Myocyte (in vitro differentiated cells): Measurements from ENCODE around the gene CNOT11. TPM values are rescaled to one million over a fixed set of nuclear protein-coding genes. Genes with fewer than 3 reads are reported as not detected.
"Not testable (repeated sequence)": the region's sequence is repeated elsewhere in the genome, so short reads cannot be mapped to it uniquely, and the experiment has no call there.

Source experiments
- DNase-seq: peaks from one replicate; pipeline ENCODE4 v3.0.0-alpha.2; 2012; ENCODE audit warnings: low read depth
- total RNA-seq: library from RNA; depleted of rRNA; stranded (reverse); fragments of >200 nt; gene quantifications from 2 replicates; pipeline ENCODE4 v1.2.3, GENCODE V29; 2014

Gene CNOT11
- total RNA-seq, 1 donor from 2014 or later, result 51.2 TPM

- not testable (repeated sequence) for DNase-seq
Observed at GRCh38 chr2:101244899-101245298, 7.8 kb upstream of the CNOT11 start.

- DNase-seq, result not testable (repeated sequence)
Observed at GRCh38 chr2:101245468-101245867, 7.2 kb upstream of the CNOT11 start.

GRCh38 chr2:101248756-101249155, 3.9 kb upstream of the CNOT11 start:
- DNase-seq, result not testable (repeated sequence)

GRCh38 chr2:101249826-101250225, 2.9 kb upstream of the CNOT11 start:
- no peak for DNase-seq

- not testable (repeated sequence) for DNase-seq
Observed at GRCh38 chr2:101251246-101251781, 1.4 kb upstream of the CNOT11 start.

GRCh38 chr2:101251844-101252407, 760 bp upstream of the CNOT11 start:
- DNase-seq, result no peak

GRCh38 chr2:101253013-101253702, 472 bp downstream of the CNOT11 start:
- no peak for DNase-seq

GRCh38 chr2:101253703-101254450, 1.2 kb downstream of the CNOT11 start:
- no peak for DNase-seq

- no peak for DNase-seq
Observed at GRCh38 chr2:101255501-101255900, 2.8 kb downstream of the CNOT11 start.

- no peak for DNase-seq
Observed at GRCh38 chr2:101256316-101256715, 3.6 kb downstream of the CNOT11 start.

GRCh38 chr2:101258804-101259203, 6.1 kb downstream of the CNOT11 start:
- no peak for DNase-seq

- DNase-seq, result no peak
Observed at GRCh38 chr2:101262142-101262541, 9.5 kb downstream of the CNOT11 start.

GRCh38 chr2:101263377-101263800, 10.7 kb downstream of the CNOT11 start:
- no peak for DNase-seq

GRCh38 chr2:101264360-101264939, 11.8 kb downstream of the CNOT11 start:
- DNase-seq, result no peak

- DNase-seq, result peak; percentile 57
Observed at GRCh38 chr2:101265893-101266499, 13.3 kb downstream of the CNOT11 start.

- no peak for DNase-seq
Observed at GRCh38 chr2:101267671-101268656, 15.3 kb downstream of the CNOT11 start.

GRCh38 chr2:101270700-101271259, 18.1 kb downstream of the CNOT11 start:
- no peak for DNase-seq

- DNase-seq, result no peak
Observed at GRCh38 chr2:101272045-101272784, 19.5 kb downstream of the CNOT11 start.

GRCh38 chr2:101273056-101273455, 20.4 kb downstream of the CNOT11 start:
- no peak for DNase-seq
